ENCODE data around the gene ATOX1.

The ATOX1 gene

GRCh38 chr5:151766975-151767374, 8.5 kb upstream of the ATOX1 start:
- DNase-seq = no peak

- DNase-seq = no peak
Measured at GRCh38 chr5:151764801-151765200, 6.4 kb upstream of the ATOX1 start.

- DNase-seq = no peak
Measured at GRCh38 chr5:151758141-151758429, 346 bp downstream of the ATOX1 start.

GRCh38 chr5:151757233-151758140, 944 bp downstream of the ATOX1 start:
- peak; percentile 32 for DNase-seq

- DNase-seq = no peak
Measured at GRCh38 chr5:151755383-151755782, 3.0 kb downstream of the ATOX1 start.

GRCh38 chr5:151751593-151751992, 6.8 kb downstream of the ATOX1 start:
- DNase-seq = no peak

- no peak for DNase-seq
Measured at GRCh38 chr5:151751091-151751490, 7.3 kb downstream of the ATOX1 start.

- no peak for DNase-seq
Measured at GRCh38 chr5:151750121-151750520, 8.3 kb downstream of the ATOX1 start.

GRCh38 chr5:151745071-151745705, 13.2 kb downstream of the ATOX1 start:
- no peak for DNase-seq

GRCh38 chr5:151743530-151743929, 14.9 kb downstream of the ATOX1 start:
- DNase-seq = no peak

- DNase-seq = no peak
Measured at GRCh38 chr5:151742870-151743294, 15.5 kb downstream of the ATOX1 start.

- DNase-seq = no peak
Measured at GRCh38 chr5:151741678-151742423, 16.6 kb downstream of the ATOX1 start.

GRCh38 chr5:151740958-151741373, 17.5 kb downstream of the ATOX1 start:
- no peak for DNase-seq

- DNase-seq = peak; percentile 28
Measured at GRCh38 chr5:151740336-151740942, 18.0 kb downstream of the ATOX1 start.

GRCh38 chr5:151739939-151740335, 18.5 kb downstream of the ATOX1 start:
- no peak for DNase-seq

GRCh38 chr5:151739395-151739794, 19.0 kb downstream of the ATOX1 start:
- no peak for DNase-seq

- no peak for DNase-seq
Measured at GRCh38 chr5:151738125-151738848, 20.1 kb downstream of the ATOX1 start.

GRCh38 chr5:151737431-151737830, 21.0 kb downstream of the ATOX1 start:
- DNase-seq = no peak

- no peak for DNase-seq
Measured at GRCh38 chr5:151735646-151736045, 22.8 kb downstream of the ATOX1 start.

- DNase-seq = no peak
Measured at GRCh38 chr5:151734064-151734408, 24.4 kb downstream of the ATOX1 start.

- no peak for DNase-seq
Measured at GRCh38 chr5:151733358-151734063, 24.9 kb downstream of the ATOX1 start.

GRCh38 chr5:151730381-151730780, 28.1 kb downstream of the ATOX1 start:
- no peak for DNase-seq

Measured in stimulated activated CD4-positive, alpha-beta T cell treated with anti-CD3 and anti-CD28 coated beads, Interleukin-12 subunit alpha, Interleukin-12 subunit beta, amount 100 ng/mL, for 4 hours (primary cell).